Caco-2 (cell line): ENCODE measurements around the gene RFX4. TPM values are rescaled to one million over a fixed set of nuclear protein-coding genes. Genes with fewer than 3 reads are reported as not detected.

Experiments
- BruUV-seq: library from RNA; stranded (reverse); fragments of 400-500 nt; replicated peaks from 2 replicates; lab custom pipeline; 2021; lab: Mats Ljungman, UMichigan
- CTCF ChIA-PET: fragments of 300-600 bp; sonication (Branson Sonifier 250); formaldehyde crosslinking; loops from one replicate; lab custom pipeline; 2022; ENCODE audit warnings: antibody characterized with exemption; lab: Charles Lee
- POLR2A ChIA-PET: fragments of 300-600 bp; sonication (Branson Sonifier 250); formaldehyde crosslinking; loops from one replicate; lab custom pipeline; 2022; ENCODE audit warnings: antibody characterized with exemption; lab: Charles Lee
- DNase-seq, 2 experiments: peaks; one replicate each; pipeline versions ENCODE4 v3.0.0 to v3.0.0-alpha.2; 2020 to 2022
- H3K27me3 ChIP-seq: replicated peaks from 2 replicates; pipeline ENCODE4 v1.6.0; 2011; ENCODE audit warnings: low read length; ENCODE audit not compliant: control insufficient read depth, insufficient read depth
- H3K36me3 ChIP-seq: 2 replicates; pipeline ENCODE4 v1.5.1; 2011; ENCODE audit warnings: low read length; ENCODE audit not compliant: control insufficient read depth, insufficient read depth
- H3K4me1 ChIP-seq: fragments of 250-450 bp; sonication (Bioruptor Pico); 2 replicates; pipeline ENCODE4 v1.5.1; 2020; ENCODE audit warnings: mild to moderate bottlenecking
- H3K4me3 ChIP-seq: 2 replicates; pipeline ENCODE4 v1.5.1; 2011; ENCODE audit warnings: low read depth, mild to moderate bottlenecking, control low read depth, low read length
- H3K9me3 ChIP-seq: fragments of 250-450 bp; sonication (Bioruptor Pico); 2 replicates; pipeline ENCODE4 v1.5.1; 2020; ENCODE audit warnings: mild to moderate bottlenecking, moderate library complexity
- H3K27ac Mint-ChIP-seq: one replicate; pipeline ENCODE4 v1.8.0; 2022; ENCODE audit warnings: mixed read lengths; ENCODE audit not compliant: unreplicated experiment
- H3K27me3 Mint-ChIP-seq: one replicate; pipeline ENCODE4 v1.8.0; 2022; ENCODE audit warnings: mixed read lengths; ENCODE audit not compliant: insufficient read depth, unreplicated experiment
- H3K36me3 Mint-ChIP-seq: one replicate; pipeline ENCODE4 v1.8.0; 2022; ENCODE audit warnings: mild to moderate bottlenecking, mixed read lengths; ENCODE audit not compliant: insufficient read depth, unreplicated experiment
- H3K4me1 Mint-ChIP-seq: one replicate; pipeline ENCODE4 v1.8.0; 2022; ENCODE audit warnings: low read depth, mixed read lengths; ENCODE audit not compliant: unreplicated experiment
- H3K4me3 Mint-ChIP-seq: one replicate; pipeline ENCODE4 v1.8.0; 2022; ENCODE audit warnings: mild to moderate bottlenecking, moderate library complexity, mixed read lengths; ENCODE audit not compliant: unreplicated experiment
- H3K9me3 Mint-ChIP-seq: one replicate; pipeline ENCODE4 v1.8.0; 2022; ENCODE audit warnings: mixed read lengths; ENCODE audit not compliant: unreplicated experiment
- intact Hi-C: fragments of 100-400 bp; cut with micrococcal nuclease; formaldehyde crosslinking; loops from one replicate; pipeline ENCODE4 v1.10.0; 2022; ENCODE audit not compliant: unreplicated experiment
- total RNA-seq: library from RNA; stranded (reverse); gene quantifications from 2 replicates; pipeline ENCODE4 v1.2.3, GENCODE V29; 2022
- TF ChIP-seq, protein P1 (sequence below), 2 experiments: fragments of 200-600 bp in 1 of 2; IDR thresholded peaks; 1 replicate in 1 of 2; 2 replicates in 1 of 2; pipeline versions ENCODE4 v1.5.1 to v1.8.0; 2011 to 2022; ENCODE audit warnings: antibody characterized with exemption in 1 of 2, control low read depth in 1 of 2, inconsistent platforms in 1 of 2, low read depth in 1 of 2, low read length in 1 of 2, mild to moderate bottlenecking in 1 of 2, moderate library complexity in 1 of 2; ENCODE audit not compliant: insufficient read depth in 1 of 2, severe bottlenecking in 1 of 2, unreplicated experiment in 1 of 2

Gene RFX4
- total RNA-seq, 1 experiment from 2014 or later: not detected

DNA sequence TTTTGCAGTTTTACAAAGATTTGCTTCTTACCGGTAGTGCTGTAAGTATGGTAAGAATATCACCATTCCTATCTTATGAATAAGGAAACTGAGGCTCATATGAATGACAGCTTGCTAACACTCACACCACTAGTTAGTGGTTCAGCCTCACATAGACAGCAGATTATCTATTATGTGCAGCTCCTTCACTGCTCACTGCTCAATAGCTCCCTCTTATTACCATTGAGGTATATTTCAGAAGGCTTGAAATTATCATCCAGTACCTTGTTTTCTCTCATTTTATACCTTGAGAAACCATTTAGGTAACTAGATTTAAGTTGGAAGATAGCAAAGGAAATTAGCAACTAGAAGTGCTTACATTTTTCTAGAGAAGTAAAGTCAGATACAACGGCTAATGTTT lies 207.2 kb downstream of the RFX4 start:
- H3K9me3 ChIP-seq: no peaks in the 10 kb centered on the region
- peaks cover 20% of the 10 kb centered on the region for H3K9me3 Mint-ChIP-seq
- H3K36me3 Mint-ChIP-seq: peaks cover 10% of the 10 kb centered on the region
- POLR2A ChIA-PET: interaction anchor here (0.6 kb wide), 1 partner anchor 16 kb away, joined by 3 read pairs; the partner anchor contains the start of gene RIC8B
- no peaks in the 10 kb centered on the region for H3K36me3 ChIP-seq
- H3K4me1 Mint-ChIP-seq: peaks cover 8% of the 10 kb centered on the region
- H3K27me3 ChIP-seq: no peaks in the 10 kb centered on the region
- no peaks in the 10 kb centered on the region for H3K4me1 ChIP-seq
- no peak for DNase-seq
- no TSS peak for BruUV-seq
- CTCF ChIA-PET: interaction anchor here (1.5 kb wide), 1 partner anchor 432 kb away, joined by 3 read pairs; the partner anchor contains the start of gene POLR3B
- H3K27me3 Mint-ChIP-seq: no peaks in the 10 kb centered on the region
- TF ChIP-seq, protein P1, sequence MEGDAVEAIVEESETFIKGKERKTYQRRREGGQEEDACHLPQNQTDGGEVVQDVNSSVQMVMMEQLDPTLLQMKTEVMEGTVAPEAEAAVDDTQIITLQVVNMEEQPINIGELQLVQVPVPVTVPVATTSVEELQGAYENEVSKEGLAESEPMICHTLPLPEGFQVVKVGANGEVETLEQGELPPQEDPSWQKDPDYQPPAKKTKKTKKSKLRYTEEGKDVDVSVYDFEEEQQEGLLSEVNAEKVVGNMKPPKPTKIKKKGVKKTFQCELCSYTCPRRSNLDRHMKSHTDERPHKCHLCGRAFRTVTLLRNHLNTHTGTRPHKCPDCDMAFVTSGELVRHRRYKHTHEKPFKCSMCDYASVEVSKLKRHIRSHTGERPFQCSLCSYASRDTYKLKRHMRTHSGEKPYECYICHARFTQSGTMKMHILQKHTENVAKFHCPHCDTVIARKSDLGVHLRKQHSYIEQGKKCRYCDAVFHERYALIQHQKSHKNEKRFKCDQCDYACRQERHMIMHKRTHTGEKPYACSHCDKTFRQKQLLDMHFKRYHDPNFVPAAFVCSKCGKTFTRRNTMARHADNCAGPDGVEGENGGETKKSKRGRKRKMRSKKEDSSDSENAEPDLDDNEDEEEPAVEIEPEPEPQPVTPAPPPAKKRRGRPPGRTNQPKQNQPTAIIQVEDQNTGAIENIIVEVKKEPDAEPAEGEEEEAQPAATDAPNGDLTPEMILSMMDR (IDR thresholded peaks at IDR 0.05; ENCODE audit: insufficient read depth in 1 of 2, low read depth in 1 of 2, low read length in 1 of 2, severe bottlenecking in 1 of 2, unreplicated experiment in 1 of 2): peak; percentile 27 to 33
- H3K4me3 ChIP-seq: no peak overlapping the region
- intact Hi-C loops: loop anchor here (2.0 kb wide), 1 partner anchor 15 kb away; the partner anchor contains the start of gene RIC8B
- H3K27ac Mint-ChIP-seq: no peak overlapping the region
- H3K4me3 Mint-ChIP-seq: no peak overlapping the region

DNA sequence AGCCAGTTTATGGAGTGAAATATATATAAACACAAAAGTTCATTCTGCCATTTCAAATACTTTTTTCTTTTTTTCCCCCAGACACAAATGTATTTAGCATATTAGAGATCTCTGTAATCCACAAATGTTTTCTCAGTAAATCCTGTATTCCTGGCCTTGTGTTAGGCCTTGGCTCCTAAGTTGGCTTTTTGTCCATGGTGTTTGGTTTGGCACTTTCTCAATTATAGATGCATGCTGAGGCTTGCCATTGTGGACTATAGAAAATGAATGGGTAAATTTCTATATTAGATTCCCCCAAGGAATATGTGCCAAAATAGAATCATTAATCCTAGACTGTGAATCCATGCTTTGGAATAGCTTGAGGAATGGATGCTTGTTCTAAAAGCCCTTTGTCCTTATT lies 208.7 kb downstream of the RFX4 start:
- intact Hi-C loops: loop anchor here (2.0 kb wide), 1 partner anchor 17 kb away; the partner anchor contains the start of gene RIC8B
- BruUV-seq: no TSS peak
- H3K27me3 ChIP-seq: no peaks in the 10 kb centered on the region
- H3K4me1 ChIP-seq: no peaks in the 10 kb centered on the region
- Mint-ChIP-seq H3K4me1 (peaks cover 8% of the 10 kb centered on the region), H3K36me3 (peaks cover 10% of the 10 kb centered on the region), H3K27me3 (no peaks in the 10 kb centered on the region), H3K4me3 (no peak overlapping the region), H3K9me3 (peaks cover 20% of the 10 kb centered on the region), H3K27ac (no peak overlapping the region)
- POLR2A ChIA-PET: no interaction called here
- TF ChIP-seq, protein P1 (IDR thresholded peaks at IDR 0.05; ENCODE audit: insufficient read depth in 1 of 2, low read depth in 1 of 2, low read length in 1 of 2, severe bottlenecking in 1 of 2, unreplicated experiment in 1 of 2): no peak
- H3K4me3 ChIP-seq: no peak overlapping the region
- DNase-seq: no peak
- no peaks in the 10 kb centered on the region for H3K9me3 ChIP-seq
- no peaks in the 10 kb centered on the region for H3K36me3 ChIP-seq
- CTCF ChIA-PET: no interaction called here

DNA sequence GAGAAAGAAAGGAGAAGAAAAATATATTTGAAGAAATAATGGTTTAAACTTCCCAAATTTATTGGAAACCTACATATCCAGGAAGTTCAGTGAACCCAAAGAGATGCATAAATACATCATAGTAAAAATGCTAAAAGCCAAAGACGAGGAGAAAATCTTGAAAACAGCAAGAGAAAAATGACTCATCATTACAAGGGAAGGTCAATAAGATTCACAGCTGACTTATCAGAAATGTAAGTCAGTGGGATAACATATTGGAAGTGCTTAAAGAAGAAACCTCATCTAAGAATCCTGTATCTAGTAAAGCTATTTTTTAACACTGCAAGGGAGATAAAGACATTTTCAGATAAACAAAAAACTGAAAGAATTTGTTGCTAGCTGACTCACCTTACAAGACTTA lies 211.6 kb downstream of the RFX4 start:
- Histone ChIP-seq H3K9me3 (no peaks in the 10 kb centered on the region), H3K27me3 (no peaks in the 10 kb centered on the region), H3K4me1 (no peaks in the 10 kb centered on the region), H3K36me3 (no peaks in the 10 kb centered on the region), H3K4me3 (no peak overlapping the region)
- H3K4me1 Mint-ChIP-seq: peaks cover 8% of the 10 kb centered on the region
- peaks cover 10% of the 10 kb centered on the region for H3K36me3 Mint-ChIP-seq
- CTCF ChIA-PET: interaction anchor here (0.6 kb wide), 1 partner anchor 13 kb away, joined by 3 read pairs; no protein-coding TSS in a partner anchor
- H3K4me3 Mint-ChIP-seq: no peak overlapping the region
- no peak for DNase-seq
- no peaks in the 10 kb centered on the region for H3K27me3 Mint-ChIP-seq
- intact Hi-C loops: no loop called here
- POLR2A ChIA-PET: no interaction called here
- H3K9me3 Mint-ChIP-seq: peaks cover 20% of the 10 kb centered on the region
- TF ChIP-seq, protein P1 (IDR thresholded peaks at IDR 0.05; ENCODE audit: insufficient read depth in 1 of 2, low read depth in 1 of 2, low read length in 1 of 2, severe bottlenecking in 1 of 2, unreplicated experiment in 1 of 2): no peak
- no TSS peak for BruUV-seq
- no peak overlapping the region for H3K27ac Mint-ChIP-seq
